GM10847 (cell line): ENCODE measurements around the gene PCDHGB1.
"Not testable (repeated sequence)": the region's sequence is repeated elsewhere in the genome, so short reads cannot be mapped to it uniquely, and the experiment has no call there.

Experiments used
- POLR2A ChIP-seq: IDR thresholded peaks from 2 replicates; pipeline ENCODE4 v1.6.1; 2011; ENCODE audit not compliant: insufficient read length; ENCODE audit errors: extremely low read depth

The PCDHGB1 gene

GRCh38 chr5:141397756-141398551 is 48.1 kb downstream of the PCDHGB1 start, which contains the start of gene PCDHGB5:
Gene PCDHGB5, plus strand, starts transcription at chr5:141397947. Its CDS starts 181 bp downstream, at chr5:141398128.
- not testable (repeated sequence) for TF ChIP-seq POLR2A

DNA sequence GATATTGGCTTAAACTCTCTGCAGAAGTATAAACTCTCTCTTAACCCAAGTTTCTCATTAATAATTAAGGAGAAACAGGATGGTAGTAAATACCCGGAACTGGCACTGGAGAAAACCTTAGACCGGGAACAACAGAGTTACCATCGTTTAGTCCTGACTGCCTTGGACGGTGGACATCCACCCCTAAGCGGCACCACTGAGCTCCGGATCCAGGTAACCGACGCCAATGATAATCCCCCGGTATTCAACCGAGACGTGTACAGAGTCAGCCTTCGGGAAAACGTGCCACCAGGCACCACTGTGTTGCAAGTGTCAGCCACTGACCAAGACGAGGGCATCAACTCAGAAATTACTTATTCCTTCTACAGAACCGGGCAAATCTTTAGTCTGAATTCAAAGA is 48.7 kb downstream of the PCDHGB1 start:
- TF ChIP-seq POLR2A: no peak

- no peak for TF ChIP-seq POLR2A
These were observed 49.8 kb downstream of the PCDHGB1 start for GRCh38 chr5:141399555-141400258.
